ENCODE results near the gene SURF4. TPM values are rescaled to one million over a fixed set of nuclear protein-coding genes. Genes with fewer than 3 reads are reported as not detected.

SURF4 gene
- total RNA-seq, 1 experiment from 2014 or later = 171 TPM

DNA sequence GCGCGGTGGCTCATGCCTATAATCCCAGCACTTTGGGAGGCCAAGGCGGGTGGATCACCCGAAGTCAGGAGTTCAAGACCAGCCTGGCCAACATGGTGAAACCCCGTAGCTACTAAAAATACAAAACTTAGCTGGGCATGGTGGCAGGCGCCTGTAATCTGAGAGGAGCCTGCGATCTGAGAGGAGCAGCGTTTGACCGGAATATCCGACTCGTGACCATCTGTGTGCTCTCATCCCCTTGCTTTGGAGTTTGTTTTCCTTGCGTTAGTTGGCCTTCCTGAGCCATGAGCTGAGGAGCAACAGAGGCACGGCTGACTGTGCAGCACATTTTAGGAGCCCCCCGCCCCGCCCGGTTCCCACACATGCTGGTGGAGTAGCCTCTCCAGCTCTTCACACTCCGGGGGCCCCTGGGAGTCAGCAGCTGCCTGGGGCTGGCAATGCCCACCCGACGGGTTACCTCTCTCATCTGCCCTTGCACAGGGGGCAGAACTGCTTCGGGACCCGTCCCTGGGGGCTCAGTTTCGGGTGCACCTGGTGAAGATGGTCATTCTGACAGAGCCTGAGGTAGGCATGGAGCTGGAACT, 49.3 kb upstream of the SURF4 start (continued):
- TF ChIP-seq, protein P1, sequence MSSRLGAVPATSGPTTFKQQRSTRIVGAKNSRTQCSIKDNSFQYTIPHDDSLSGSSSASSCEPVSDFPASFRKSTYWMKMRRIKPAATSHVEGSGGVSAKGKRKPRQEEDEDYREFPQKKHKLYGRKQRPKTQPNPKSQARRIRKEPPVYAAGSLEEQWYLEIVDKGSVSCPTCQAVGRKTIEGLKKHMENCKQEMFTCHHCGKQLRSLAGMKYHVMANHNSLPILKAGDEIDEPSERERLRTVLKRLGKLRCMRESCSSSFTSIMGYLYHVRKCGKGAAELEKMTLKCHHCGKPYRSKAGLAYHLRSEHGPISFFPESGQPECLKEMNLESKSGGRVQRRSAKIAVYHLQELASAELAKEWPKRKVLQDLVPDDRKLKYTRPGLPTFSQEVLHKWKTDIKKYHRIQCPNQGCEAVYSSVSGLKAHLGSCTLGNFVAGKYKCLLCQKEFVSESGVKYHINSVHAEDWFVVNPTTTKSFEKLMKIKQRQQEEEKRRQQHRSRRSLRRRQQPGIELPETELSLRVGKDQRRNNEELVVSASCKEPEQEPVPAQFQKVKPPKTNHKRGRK (CRISPR knock-in tag; IDR thresholded peaks at IDR 0.05; ENCODE audit: borderline replicate concordance) = no peak
- TF ChIP-seq TEAD4 (CRISPR knock-in tag; IDR thresholded peaks at IDR 0.05) = no peak

DNA sequence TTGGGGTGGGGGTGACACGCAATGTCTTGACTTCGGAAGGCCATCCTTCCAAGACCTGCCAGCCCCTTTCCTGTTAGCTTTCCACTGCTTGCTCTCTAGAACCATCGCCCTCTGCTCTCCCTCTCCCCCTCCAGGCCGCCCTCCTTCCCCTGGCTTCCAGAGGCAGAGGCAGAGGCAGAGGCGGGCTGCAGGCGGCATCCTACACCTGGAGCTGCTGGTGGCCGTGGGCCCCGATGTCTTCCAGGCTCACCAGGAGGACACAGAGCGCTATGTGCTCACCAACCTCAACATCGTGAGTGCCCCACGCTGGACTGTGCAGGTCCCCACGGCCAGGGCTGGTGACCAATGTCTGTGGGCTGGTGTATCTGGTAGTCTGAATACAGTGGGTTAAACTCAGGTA, 48.3 kb upstream of the SURF4 start:
- DNase-seq (ENCODE audit: low spot score) (no peak), ATAC-seq (no peak)
- Mint-ChIP-seq H3K9me3 (peaks cover 8% of the 10 kb centered on the region), H3K27ac (no peak overlapping the region), H3K27me3 (ENCODE audit: low read depth) (peaks cover 11% of the 10 kb centered on the region), H3K4me1 (peaks cover 22% of the 10 kb centered on the region), H3K4me3 (no peak overlapping the region), H3K36me3 (peaks cover 10% of the 10 kb centered on the region)
- ChIA-PET POLR2A (no interaction called here), CTCF (interaction anchor here (1.0 to 1.4 kb wide), 2 partner anchors 18 to 35 kb away, joined by 3 read pairs; partner anchors contain the start of gene CACFD1)
- TF ChIP-seq, protein P2, sequence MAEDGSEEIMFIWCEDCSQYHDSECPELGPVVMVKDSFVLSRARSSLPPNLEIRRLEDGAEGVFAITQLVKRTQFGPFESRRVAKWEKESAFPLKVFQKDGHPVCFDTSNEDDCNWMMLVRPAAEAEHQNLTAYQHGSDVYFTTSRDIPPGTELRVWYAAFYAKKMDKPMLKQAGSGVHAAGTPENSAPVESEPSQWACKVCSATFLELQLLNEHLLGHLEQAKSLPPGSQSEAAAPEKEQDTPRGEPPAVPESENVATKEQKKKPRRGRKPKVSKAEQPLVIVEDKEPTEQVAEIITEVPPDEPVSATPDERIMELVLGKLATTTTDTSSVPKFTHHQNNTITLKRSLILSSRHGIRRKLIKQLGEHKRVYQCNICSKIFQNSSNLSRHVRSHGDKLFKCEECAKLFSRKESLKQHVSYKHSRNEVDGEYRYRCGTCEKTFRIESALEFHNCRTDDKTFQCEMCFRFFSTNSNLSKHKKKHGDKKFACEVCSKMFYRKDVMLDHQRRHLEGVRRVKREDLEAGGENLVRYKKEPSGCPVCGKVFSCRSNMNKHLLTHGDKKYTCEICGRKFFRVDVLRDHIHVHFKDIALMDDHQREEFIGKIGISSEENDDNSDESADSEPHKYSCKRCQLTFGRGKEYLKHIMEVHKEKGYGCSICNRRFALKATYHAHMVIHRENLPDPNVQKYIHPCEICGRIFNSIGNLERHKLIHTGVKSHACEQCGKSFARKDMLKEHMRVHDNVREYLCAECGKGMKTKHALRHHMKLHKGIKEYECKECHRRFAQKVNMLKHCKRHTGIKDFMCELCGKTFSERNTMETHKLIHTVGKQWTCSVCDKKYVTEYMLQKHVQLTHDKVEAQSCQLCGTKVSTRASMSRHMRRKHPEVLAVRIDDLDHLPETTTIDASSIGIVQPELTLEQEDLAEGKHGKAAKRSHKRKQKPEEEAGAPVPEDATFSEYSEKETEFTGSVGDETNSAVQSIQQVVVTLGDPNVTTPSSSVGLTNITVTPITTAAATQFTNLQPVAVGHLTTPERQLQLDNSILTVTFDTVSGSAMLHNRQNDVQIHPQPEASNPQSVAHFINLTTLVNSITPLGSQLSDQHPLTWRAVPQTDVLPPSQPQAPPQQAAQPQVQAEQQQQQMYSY (CRISPR knock-in tag; IDR thresholded peaks at IDR 0.05) = no peak
- TF ChIP-seq, protein P3, sequence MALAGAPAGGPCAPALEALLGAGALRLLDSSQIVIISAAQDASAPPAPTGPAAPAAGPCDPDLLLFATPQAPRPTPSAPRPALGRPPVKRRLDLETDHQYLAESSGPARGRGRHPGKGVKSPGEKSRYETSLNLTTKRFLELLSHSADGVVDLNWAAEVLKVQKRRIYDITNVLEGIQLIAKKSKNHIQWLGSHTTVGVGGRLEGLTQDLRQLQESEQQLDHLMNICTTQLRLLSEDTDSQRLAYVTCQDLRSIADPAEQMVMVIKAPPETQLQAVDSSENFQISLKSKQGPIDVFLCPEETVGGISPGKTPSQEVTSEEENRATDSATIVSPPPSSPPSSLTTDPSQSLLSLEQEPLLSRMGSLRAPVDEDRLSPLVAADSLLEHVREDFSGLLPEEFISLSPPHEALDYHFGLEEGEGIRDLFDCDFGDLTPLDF (CRISPR knock-in tag; IDR thresholded peaks at IDR 0.05) = no peak
- TF ChIP-seq, protein P4, sequence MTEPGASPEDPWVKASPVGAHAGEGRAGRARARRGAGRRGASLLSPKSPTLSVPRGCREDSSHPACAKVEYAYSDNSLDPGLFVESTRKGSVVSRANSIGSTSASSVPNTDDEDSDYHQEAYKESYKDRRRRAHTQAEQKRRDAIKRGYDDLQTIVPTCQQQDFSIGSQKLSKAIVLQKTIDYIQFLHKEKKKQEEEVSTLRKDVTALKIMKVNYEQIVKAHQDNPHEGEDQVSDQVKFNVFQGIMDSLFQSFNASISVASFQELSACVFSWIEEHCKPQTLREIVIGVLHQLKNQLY (CRISPR knock-in tag; IDR thresholded peaks at IDR 0.05) = no peak
- no peak for TF ChIP-seq PRRX2 (CRISPR knock-in tag; IDR thresholded peaks at IDR 0.05)
- no peak for TF ChIP-seq ATF1 (CRISPR knock-in tag; IDR thresholded peaks at IDR 0.05)
- no peak for TF ChIP-seq CREB1 (CRISPR knock-in tag; IDR thresholded peaks at IDR 0.05)
- no peak for TF ChIP-seq NFE2L1 (CRISPR knock-in tag; IDR thresholded peaks at IDR 0.05)
- no peak for TF ChIP-seq SP1 (CRISPR knock-in tag; conservative IDR thresholded peaks at IDR 0.05)

DNA sequence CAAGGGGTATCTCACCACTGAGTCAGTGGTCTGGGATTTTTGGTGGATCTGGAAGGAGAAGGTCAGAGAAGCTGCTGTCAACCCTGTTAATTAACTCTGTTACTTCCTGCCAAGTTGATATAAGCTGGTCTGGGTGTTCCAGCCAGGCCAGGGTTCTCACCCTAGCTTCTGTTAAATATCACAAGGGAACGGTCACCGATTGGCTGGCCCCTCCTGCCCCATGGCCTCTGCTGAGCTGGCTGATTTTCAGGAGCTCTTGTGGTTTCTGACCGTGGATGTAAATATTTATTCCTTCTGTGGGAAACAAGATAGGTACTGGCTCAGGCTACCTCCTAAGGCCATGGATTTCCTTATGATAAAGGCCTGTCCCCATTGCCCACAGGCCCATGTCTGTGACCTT, 47.4 kb upstream of the SURF4 start:
- peaks cover 8% of the 10 kb centered on the region for H3K9me3 Mint-ChIP-seq
- H3K4me3 Mint-ChIP-seq = no peak overlapping the region
- ChIA-PET CTCF (interaction anchor here (1.0 to 2.3 kb wide), 3 partner anchors 34 to 185 kb away, joined by 3 to 8 read pairs (median 3); partner anchors contain the start of gene CACFD1), POLR2A (no interaction called here)
- peaks cover 31% of the 10 kb centered on the region for H3K4me1 Mint-ChIP-seq
- no peak for DNase-seq (ENCODE audit: low spot score)
- TF ChIP-seq ATF1 (CRISPR knock-in tag; IDR thresholded peaks at IDR 0.05) (no peak), RELA (CRISPR knock-in tag; IDR thresholded peaks at IDR 0.05; ENCODE audit: borderline replicate concordance) (no peak), TEAD1 (CRISPR knock-in tag; IDR thresholded peaks at IDR 0.05) (no peak), SP1 (CRISPR knock-in tag; conservative IDR thresholded peaks at IDR 0.05) (no peak), CREM (CRISPR knock-in tag; IDR thresholded peaks at IDR 0.05) (no peak)
- TF ChIP-seq, protein P5, sequence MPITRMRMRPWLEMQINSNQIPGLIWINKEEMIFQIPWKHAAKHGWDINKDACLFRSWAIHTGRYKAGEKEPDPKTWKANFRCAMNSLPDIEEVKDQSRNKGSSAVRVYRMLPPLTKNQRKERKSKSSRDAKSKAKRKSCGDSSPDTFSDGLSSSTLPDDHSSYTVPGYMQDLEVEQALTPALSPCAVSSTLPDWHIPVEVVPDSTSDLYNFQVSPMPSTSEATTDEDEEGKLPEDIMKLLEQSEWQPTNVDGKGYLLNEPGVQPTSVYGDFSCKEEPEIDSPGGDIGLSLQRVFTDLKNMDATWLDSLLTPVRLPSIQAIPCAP (CRISPR knock-in tag; IDR thresholded peaks at IDR 0.05) = no peak
- TF ChIP-seq, protein P6, sequence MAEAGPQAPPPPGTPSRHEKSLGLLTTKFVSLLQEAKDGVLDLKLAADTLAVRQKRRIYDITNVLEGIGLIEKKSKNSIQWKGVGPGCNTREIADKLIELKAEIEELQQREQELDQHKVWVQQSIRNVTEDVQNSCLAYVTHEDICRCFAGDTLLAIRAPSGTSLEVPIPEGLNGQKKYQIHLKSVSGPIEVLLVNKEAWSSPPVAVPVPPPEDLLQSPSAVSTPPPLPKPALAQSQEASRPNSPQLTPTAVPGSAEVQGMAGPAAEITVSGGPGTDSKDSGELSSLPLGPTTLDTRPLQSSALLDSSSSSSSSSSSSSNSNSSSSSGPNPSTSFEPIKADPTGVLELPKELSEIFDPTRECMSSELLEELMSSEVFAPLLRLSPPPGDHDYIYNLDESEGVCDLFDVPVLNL (CRISPR knock-in tag; IDR thresholded peaks at IDR 0.05; ENCODE audit: borderline replicate concordance, low read depth) = no peak
- TF ChIP-seq, protein P7, sequence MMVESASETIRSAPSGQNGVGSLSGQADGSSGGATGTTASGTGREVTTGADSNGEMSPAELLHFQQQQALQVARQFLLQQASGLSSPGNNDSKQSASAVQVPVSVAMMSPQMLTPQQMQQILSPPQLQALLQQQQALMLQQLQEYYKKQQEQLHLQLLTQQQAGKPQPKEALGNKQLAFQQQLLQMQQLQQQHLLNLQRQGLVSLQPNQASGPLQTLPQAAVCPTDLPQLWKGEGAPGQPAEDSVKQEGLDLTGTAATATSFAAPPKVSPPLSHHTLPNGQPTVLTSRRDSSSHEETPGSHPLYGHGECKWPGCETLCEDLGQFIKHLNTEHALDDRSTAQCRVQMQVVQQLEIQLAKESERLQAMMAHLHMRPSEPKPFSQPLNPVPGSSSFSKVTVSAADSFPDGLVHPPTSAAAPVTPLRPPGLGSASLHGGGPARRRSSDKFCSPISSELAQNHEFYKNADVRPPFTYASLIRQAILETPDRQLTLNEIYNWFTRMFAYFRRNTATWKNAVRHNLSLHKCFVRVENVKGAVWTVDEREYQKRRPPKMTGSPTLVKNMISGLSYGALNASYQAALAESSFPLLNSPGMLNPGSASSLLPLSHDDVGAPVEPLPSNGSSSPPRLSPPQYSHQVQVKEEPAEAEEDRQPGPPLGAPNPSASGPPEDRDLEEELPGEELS (CRISPR knock-in tag; IDR thresholded peaks at IDR 0.05) = no peak
- peaks cover 10% of the 10 kb centered on the region for H3K36me3 Mint-ChIP-seq
- H3K27ac Mint-ChIP-seq = no peak overlapping the region
- H3K27me3 Mint-ChIP-seq (ENCODE audit: low read depth) = peaks cover 11% of the 10 kb centered on the region
- no peak for ATAC-seq
